Measurements from ENCODE around the gene FHIT. TPM values are rescaled to one million over a fixed set of nuclear protein-coding genes. Genes with fewer than 3 reads are reported as not detected.

The FHIT gene
- total RNA-seq, 4 donors from 2014 or later = 1.6 to 12.9 (median 7.8) TPM

- no peaks in the 10 kb centered on the region for H3K4me1 ChIP-seq
- 89 to 90% methylated on average over 3 of the region's 3 CpGs for WGBS, 2 donors
- H3K27ac ChIP-seq = no peak overlapping the region
- DNase-seq (ENCODE audit: low spot score in 2 of 2) = no peak
- no peaks in the 10 kb centered on the region for H3K36me3 ChIP-seq
- no peak overlapping the region for H3K4me3 ChIP-seq
- H3K9me3 ChIP-seq = no peaks in the 10 kb centered on the region
- TF ChIP-seq EP300 (IDR thresholded peaks at IDR 0.05) (no peak), POLR2A (IDR thresholded peaks at IDR 0.05) (no peak)
- TF ChIP-seq, protein P1, sequence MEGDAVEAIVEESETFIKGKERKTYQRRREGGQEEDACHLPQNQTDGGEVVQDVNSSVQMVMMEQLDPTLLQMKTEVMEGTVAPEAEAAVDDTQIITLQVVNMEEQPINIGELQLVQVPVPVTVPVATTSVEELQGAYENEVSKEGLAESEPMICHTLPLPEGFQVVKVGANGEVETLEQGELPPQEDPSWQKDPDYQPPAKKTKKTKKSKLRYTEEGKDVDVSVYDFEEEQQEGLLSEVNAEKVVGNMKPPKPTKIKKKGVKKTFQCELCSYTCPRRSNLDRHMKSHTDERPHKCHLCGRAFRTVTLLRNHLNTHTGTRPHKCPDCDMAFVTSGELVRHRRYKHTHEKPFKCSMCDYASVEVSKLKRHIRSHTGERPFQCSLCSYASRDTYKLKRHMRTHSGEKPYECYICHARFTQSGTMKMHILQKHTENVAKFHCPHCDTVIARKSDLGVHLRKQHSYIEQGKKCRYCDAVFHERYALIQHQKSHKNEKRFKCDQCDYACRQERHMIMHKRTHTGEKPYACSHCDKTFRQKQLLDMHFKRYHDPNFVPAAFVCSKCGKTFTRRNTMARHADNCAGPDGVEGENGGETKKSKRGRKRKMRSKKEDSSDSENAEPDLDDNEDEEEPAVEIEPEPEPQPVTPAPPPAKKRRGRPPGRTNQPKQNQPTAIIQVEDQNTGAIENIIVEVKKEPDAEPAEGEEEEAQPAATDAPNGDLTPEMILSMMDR (IDR thresholded peaks at IDR 0.05) = no peak
- H3K27me3 ChIP-seq = no peaks in the 10 kb centered on the region
These were observed 1075.6 kb downstream of the FHIT start for GRCh38 chr3:60175680-60176079.

- no peaks in the 10 kb centered on the region for H3K27me3 ChIP-seq
- TF ChIP-seq, protein P1 (IDR thresholded peaks at IDR 0.05) = no peak
- TF ChIP-seq POLR2A (IDR thresholded peaks at IDR 0.05) (no peak), EP300 (IDR thresholded peaks at IDR 0.05) (no peak)
- no peaks in the 10 kb centered on the region for H3K36me3 ChIP-seq
- H3K4me1 ChIP-seq = no peaks in the 10 kb centered on the region
- 85 to 88% methylated on average over 5 of the region's 5 CpGs for WGBS, 2 donors
- DNase-seq (ENCODE audit: low spot score in 2 of 2) = no peak
- no peak overlapping the region for H3K4me3 ChIP-seq
- H3K9me3 ChIP-seq = no peaks in the 10 kb centered on the region
- H3K27ac ChIP-seq = no peak overlapping the region
These were observed 1081.5 kb downstream of the FHIT start for GRCh38 chr3:60169755-60170154.

DNA sequence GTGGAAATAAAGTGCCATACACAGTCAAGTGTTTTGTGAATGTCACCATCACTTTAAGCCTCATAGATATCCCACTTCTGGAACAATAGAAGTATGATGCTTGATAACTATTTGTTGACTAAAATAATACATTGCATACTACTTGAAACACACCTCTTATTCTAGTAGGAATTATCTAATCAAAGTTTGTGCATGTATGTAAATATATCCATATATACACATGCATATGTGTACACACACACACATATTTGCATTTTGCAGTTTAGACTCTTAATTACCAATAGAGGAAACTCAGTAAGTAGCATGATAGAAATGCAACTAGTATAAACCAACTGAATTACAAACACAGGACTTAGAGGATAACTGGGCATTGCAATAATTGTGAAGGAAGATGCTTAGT is 1084.1 kb downstream of the FHIT start:
- Histone ChIP-seq H3K4me3 (no peak overlapping the region), H3K4me1 (no peaks in the 10 kb centered on the region), H3K36me3 (no peaks in the 10 kb centered on the region), H3K27me3 (no peaks in the 10 kb centered on the region), H3K9me3 (no peaks in the 10 kb centered on the region), H3K27ac (no peak overlapping the region)
- TF ChIP-seq, protein P1 (IDR thresholded peaks at IDR 0.05) = no peak
- TF ChIP-seq EP300 (IDR thresholded peaks at IDR 0.05) (no peak), POLR2A (IDR thresholded peaks at IDR 0.05) (no peak)
- no peak for DNase-seq (ENCODE audit: low spot score in 2 of 2)

DNA sequence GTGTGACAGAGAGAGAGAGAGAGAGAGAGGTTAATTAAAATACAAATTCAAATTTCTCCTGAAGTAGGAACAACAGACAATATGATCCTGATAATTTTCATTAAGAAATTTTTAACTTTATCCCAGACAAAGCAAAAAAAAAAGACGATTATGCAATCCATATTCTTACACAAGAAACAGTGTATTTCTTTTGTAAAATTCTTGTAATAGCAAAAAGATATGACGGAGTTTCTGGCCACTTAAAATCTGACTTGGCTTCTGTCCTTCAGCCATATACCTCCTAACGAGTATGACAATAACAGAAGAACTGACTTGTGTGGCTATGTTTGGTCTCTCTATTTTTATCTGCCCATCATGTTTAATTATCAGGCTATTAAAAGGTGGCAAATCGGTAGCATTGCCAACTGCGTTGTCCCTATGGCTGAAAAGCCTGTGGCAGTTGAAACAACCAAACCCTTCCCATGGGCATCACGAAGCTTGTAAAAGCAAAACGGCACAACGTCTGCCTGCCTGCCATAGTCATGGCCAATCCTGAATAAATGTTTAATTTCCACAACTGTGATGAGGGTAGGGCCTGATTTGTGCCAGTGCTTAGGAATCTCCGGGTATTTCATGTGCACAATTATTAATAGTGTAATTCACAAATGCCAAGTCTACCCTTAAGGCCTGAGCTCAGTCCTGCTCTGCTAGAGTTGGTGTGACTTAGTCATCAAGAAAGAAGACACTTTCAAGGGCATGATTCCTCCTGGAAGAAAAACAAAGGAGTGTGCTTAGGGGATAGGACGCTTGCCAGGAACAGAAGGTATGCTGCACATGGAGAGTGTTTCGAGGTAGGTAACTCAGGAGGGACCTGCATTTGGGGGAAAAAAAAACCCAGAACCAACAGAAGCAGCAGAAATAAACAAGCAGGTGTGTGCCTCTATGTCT is 1090.2 kb downstream of the FHIT start:
- WGBS, 2 donors = 85% methylated on average over 11 of the region's 11 CpGs
- DNase-seq (ENCODE audit: low spot score in 2 of 2) = no peak
- H3K4me1 ChIP-seq = no peaks in the 10 kb centered on the region
- TF ChIP-seq POLR2A (IDR thresholded peaks at IDR 0.05) (no peak), EP300 (IDR thresholded peaks at IDR 0.05) (no peak)
- TF ChIP-seq, protein P1 (IDR thresholded peaks at IDR 0.05) = no peak
- H3K36me3 ChIP-seq = no peaks in the 10 kb centered on the region
- no peak overlapping the region for H3K27ac ChIP-seq
- no peaks in the 10 kb centered on the region for H3K9me3 ChIP-seq
- no peak overlapping the region for H3K4me3 ChIP-seq
- H3K27me3 ChIP-seq = no peaks in the 10 kb centered on the region

DNA sequence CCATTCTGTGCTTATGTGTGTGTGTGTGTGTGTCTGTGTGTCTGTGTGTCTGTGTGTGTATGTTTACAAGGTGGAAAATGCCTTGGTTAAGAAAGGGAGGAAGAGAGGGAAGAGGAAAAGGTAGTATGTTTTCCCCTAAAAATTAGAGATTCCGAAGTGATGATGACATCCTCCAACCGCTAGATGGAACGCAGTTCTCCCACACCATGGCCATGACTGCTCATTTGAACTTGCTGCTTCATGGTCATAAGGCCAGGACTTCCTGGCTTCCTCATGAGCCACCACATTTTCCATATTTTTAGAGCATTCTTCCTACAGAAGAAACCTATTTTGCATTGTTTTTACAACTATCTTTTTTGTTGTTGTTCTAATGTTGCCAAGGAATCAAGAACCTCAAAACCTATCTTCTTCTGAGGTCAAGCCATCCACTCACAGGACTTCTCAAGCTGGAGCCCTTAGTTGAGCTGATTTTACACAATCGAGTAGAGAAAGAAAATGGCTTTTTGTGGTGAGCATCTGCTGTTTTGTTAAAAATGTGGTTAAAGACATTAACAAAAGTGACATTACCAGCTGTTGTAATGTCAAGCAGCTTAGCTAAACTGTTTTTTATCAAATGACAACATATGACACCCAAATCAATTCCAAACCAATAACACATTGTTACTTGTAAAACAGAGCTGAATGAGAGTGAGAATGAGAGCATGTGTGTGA is 1091.0 kb downstream of the FHIT start:
- no peaks in the 10 kb centered on the region for H3K27me3 ChIP-seq
- WGBS, 2 donors = 76 to 84% methylated on average over 4 of the region's 4 CpGs
- H3K36me3 ChIP-seq = no peaks in the 10 kb centered on the region
- H3K4me1 ChIP-seq = no peaks in the 10 kb centered on the region
- no peak for DNase-seq (ENCODE audit: low spot score in 2 of 2)
- H3K9me3 ChIP-seq = no peaks in the 10 kb centered on the region
- H3K4me3 ChIP-seq = no peak overlapping the region
- no peak overlapping the region for H3K27ac ChIP-seq
- TF ChIP-seq, protein P1 (IDR thresholded peaks at IDR 0.05) = no peak
- TF ChIP-seq EP300 (IDR thresholded peaks at IDR 0.05) (no peak), POLR2A (IDR thresholded peaks at IDR 0.05) (no peak)
